Measurements from ENCODE around the gene KDM4C.

Gene KDM4C

GRCh38 chr9:6959270-6960000, 201.7 kb downstream of the KDM4C start:
- DNase-seq (ENCODE audit: insufficient read length, low spot score) (no peak), FAIRE-seq (no peak)

DNA sequence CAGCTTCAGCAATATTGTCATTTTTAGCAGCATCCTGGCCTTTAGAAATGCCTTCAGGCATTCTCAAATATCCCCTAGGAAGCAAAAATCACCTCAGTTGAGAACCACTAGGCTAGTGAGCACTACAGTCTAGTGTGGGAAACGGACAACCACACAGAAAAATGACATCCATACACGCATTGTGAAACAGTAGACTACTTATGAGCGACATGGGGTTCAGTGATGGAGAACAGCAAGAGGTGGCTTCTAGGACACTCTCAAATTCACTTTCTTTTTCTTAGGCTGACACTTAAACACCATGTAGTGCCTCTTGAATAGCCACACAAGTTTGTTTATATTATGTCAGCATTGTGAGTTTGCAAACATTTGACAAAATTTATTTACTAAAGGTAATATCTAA, 203.0 kb downstream of the KDM4C start:
- FAIRE-seq (no peak), DNase-seq (ENCODE audit: insufficient read length, low spot score) (no peak)

GRCh38 chr9:6961845-6962522, 204.2 kb downstream of the KDM4C start:
- no peak for DNase-seq (ENCODE audit: insufficient read length, low spot score)
- no peak for FAIRE-seq

DNA sequence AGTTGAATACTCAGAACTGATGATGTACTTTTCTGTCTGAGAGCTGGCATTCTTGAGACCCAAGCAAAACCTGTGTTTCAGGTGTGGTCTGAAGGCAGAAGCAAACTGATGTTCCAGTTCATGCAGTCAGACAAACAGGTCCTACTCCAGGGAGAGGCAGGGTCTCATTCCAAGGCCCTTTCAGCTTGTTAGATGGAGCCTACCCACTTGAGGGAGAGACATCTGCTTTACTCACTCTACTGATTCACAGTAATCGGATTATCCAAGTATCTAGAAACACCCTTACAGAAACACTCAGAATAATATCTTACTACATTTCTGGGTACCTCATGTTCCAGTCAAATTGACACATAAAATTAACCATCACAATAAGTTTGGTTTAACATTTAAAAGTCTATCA, 207.8 kb downstream of the KDM4C start:
- FAIRE-seq (no peak), DNase-seq (ENCODE audit: insufficient read length, low spot score) (no peak)

- FAIRE-seq, result no peak
Measured at GRCh38 chr9:6968271-6968670, 210.5 kb downstream of the KDM4C start.

GRCh38 chr9:6969805-6970204, 212.0 kb downstream of the KDM4C start:
- DNase-seq (ENCODE audit: insufficient read length, low spot score) (no peak), FAIRE-seq (no peak)

More at GRCh38 chr9:6968271-6968670, 210.5 kb downstream of the KDM4C start:
- DNase-seq (ENCODE audit: insufficient read length, low spot score), result no peak

- DNase-seq (ENCODE audit: insufficient read length, low spot score), result no peak
- no peak for FAIRE-seq
Measured at GRCh38 chr9:6973089-6973488, 215.3 kb downstream of the KDM4C start.

- FAIRE-seq (no peak), DNase-seq (ENCODE audit: insufficient read length, low spot score) (no peak)
Measured at GRCh38 chr9:6973762-6974161, 216.0 kb downstream of the KDM4C start.

- DNase-seq (ENCODE audit: insufficient read length, low spot score) (no peak), FAIRE-seq (no peak)
Measured at GRCh38 chr9:6975198-6975597, 217.4 kb downstream of the KDM4C start.

GRCh38 chr9:6977761-6978160, 220.0 kb downstream of the KDM4C start:
- FAIRE-seq (no peak), DNase-seq (ENCODE audit: insufficient read length, low spot score) (no peak)

DNA sequence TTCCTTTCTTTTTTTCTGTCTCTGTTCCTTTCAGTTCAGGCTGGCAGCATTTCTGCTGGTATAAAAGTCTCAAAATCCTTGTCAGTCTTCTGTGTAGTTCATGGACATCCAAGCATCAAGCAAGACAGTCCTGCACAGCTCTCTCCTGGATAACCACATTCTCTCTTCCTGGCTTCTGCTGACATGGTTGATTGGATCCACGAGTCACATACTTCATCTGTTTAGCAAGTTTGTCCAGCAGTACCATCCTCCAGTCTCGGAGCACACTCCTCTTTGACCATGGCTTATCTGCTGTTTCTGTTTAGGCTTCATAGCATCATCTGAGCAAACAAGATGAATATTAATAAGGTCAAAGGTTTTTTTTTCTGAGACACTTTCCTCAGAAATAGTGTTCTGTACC, 220.8 kb downstream of the KDM4C start:
- no peak for FAIRE-seq
- DNase-seq (ENCODE audit: insufficient read length, low spot score), result no peak

DNA sequence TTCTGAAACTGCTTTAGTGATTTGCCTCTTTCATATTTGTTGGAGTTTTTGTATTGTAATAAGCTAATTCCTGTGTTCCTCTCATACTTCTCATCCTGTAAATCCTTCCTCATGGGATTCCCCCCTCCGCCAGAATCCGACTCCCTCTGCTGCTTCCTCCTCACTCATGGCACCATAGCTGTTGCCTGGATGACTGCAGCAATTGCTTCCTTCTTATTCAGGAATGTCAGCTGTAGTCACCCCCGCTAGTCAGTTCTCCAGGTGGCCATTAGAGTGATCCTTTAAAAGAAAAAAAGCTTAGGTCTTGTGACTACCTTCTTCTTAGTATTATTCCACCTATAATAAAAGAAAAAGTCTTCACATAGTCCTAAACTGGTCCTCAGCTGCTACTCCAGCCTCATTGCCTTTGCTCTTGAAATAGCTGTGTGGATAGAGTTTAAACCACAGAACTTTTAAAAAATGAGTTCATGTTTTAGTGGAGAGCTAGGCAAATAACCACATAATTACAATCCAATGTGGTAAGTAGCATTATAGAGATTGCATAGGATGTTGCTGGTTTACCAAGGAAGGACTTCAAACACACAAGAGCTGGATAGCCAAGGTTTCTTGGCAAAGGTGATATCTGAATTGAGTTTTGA, 227.3 kb downstream of the KDM4C start:
- no peak for FAIRE-seq
- DNase-seq (ENCODE audit: insufficient read length, low spot score), result no peak

GRCh38 chr9:6986141-6986815, 228.5 kb downstream of the KDM4C start:
- DNase-seq (ENCODE audit: insufficient read length, low spot score) (no peak), FAIRE-seq (no peak)

DNA sequence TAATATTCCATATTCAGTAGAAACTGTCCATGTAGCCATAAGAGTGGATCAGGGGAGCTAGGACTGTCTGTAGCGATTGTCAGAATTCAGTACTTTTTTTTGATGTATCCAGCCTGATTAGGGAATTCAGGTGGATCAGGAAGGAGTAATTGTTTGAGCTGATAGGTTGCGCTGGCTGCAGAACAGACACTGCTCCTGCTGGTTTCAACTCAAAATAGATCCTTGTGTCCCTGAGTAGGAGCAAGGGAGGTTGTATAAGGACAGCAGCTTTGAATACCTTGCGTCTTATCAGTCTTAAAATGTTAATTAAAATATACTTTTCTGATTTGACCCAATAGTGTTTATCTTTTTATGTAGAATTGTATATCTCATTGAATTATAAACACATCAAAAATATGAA, 229.6 kb downstream of the KDM4C start:
- FAIRE-seq, result no peak

GRCh38 chr9:6991418-6991817, 233.6 kb downstream of the KDM4C start:
- FAIRE-seq (no peak), DNase-seq (ENCODE audit: insufficient read length, low spot score) (no peak)

More for the DNA sequence above, 229.6 kb downstream of the KDM4C start:
- no peak for DNase-seq (ENCODE audit: insufficient read length, low spot score)

GRCh38 chr9:6996061-6996854, 238.5 kb downstream of the KDM4C start:
- DNase-seq (ENCODE audit: insufficient read length, low spot score), result no peak
- FAIRE-seq, result no peak

DNA sequence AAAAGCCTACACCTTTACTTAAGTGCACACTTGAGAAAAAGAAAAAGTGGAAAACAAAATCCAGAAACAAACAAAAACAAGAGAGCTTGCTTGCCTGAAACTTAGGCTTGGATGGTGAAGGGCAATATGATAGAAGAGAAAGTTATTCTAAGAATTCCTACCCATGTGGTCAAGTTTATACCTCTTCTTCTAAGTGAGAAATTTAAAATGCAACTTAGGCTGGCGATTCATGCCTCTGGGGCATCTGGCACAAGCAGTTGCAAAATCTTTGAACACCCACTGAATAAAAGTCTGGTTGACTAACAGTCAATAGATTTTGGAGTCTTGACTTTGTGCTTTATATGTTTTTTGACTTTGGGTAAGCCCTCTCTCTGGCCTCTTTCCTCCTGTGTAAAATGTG, 239.6 kb downstream of the KDM4C start:
- DNase-seq (ENCODE audit: insufficient read length, low spot score), result peak; percentile 5
- FAIRE-seq, result no peak

GRCh38 chr9:6999794-7000193, 242.0 kb downstream of the KDM4C start:
- no peak for DNase-seq (ENCODE audit: insufficient read length, low spot score)
- FAIRE-seq, result no peak

DNA sequence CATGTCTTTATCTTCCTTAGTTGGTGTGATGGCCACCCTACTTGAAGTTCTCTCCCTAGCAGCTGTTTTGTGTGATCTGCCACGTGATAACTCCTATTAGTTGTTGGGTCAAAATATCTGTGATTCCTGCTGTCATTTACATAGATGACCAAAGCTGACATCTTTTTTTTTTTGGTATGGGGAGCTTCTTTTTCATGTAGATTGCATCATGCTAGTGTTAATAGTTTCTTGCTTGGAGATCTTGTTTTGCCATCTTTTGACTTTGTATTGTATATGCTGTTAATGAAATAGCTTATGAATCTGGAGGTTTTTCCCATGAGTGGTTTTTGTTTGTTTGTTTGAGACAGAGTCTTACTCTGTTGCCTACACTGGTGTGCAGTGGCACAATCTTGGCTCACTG, 243.8 kb downstream of the KDM4C start:
- DNase-seq (ENCODE audit: insufficient read length, low spot score) (no peak), FAIRE-seq (no peak)

GRCh38 chr9:7003861-7004260, 246.1 kb downstream of the KDM4C start:
- no peak for DNase-seq (ENCODE audit: insufficient read length, low spot score)
- FAIRE-seq, result no peak

DNA sequence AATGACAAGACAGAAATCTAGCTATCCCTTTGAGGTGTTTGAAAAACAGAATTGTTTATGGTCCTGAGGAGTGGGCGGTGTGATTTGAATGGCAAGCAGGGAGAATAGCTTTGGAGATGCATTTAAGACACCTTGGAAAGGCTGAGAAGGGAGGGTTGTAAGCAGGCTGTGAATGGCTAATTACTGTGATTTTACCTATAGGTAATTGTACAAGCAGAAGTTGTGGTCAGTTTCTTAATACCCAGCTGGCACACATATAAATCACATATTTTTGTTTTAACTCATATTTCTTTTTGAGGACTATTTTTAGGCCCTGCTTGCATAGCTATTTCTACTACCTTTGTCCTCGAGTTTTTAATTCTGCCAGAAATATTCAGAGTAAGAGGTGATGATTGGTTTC, 248.6 kb downstream of the KDM4C start:
- no peak for DNase-seq (ENCODE audit: insufficient read length, low spot score)
- no peak for FAIRE-seq
